IPS-18a (cell line): Measurements from ENCODE around the gene CLASP2.
"Not testable (repeated sequence)": the region's sequence is repeated elsewhere in the genome, so short reads cannot be mapped to it uniquely, and the experiment has no call there.

ENCODE experiments used
- H3K27ac ChIP-seq: one replicate; pipeline ENCODE4 v1.5.1; 2013; ENCODE audit warnings: low read length
- H3K27me3 ChIP-seq: one replicate; pipeline ENCODE4 v1.6.1; 2013; ENCODE audit warnings: mild to moderate bottlenecking, low read length; ENCODE audit not compliant: control insufficient read depth, insufficient read depth
- H3K36me3 ChIP-seq: one replicate; pipeline ENCODE4 v1.6.1; 2013; ENCODE audit warnings: low read depth, low read length; ENCODE audit not compliant: control insufficient read depth
- H3K4me1 ChIP-seq: one replicate; pipeline ENCODE4 v1.6.1; 2013; ENCODE audit warnings: low read depth, low read length; ENCODE audit not compliant: control insufficient read depth
- H3K4me3 ChIP-seq: one replicate; pipeline ENCODE4 v1.5.1; 2013; ENCODE audit warnings: low read length
- H3K9ac ChIP-seq: one replicate; pipeline ENCODE4 v1.6.1; 2013; ENCODE audit warnings: mild to moderate bottlenecking, low read length, moderate library complexity
- H3K9me3 ChIP-seq: one replicate; pipeline ENCODE4 v1.6.1; 2013; ENCODE audit warnings: low read depth, low read length; ENCODE audit not compliant: control insufficient read depth

Gene CLASP2

GRCh38 chr3:33490641-33491241 lies 227.3 kb downstream of the CLASP2 start:
- no peaks in the 10 kb centered on the region for H3K36me3 ChIP-seq
- H3K4me3 ChIP-seq = no peak overlapping the region
- no peaks in the 10 kb centered on the region for H3K4me1 ChIP-seq
- no peak overlapping the region for H3K27ac ChIP-seq
- H3K9ac ChIP-seq = no peak overlapping the region
- no peaks in the 10 kb centered on the region for H3K9me3 ChIP-seq
- no peaks in the 10 kb centered on the region for H3K27me3 ChIP-seq

DNA sequence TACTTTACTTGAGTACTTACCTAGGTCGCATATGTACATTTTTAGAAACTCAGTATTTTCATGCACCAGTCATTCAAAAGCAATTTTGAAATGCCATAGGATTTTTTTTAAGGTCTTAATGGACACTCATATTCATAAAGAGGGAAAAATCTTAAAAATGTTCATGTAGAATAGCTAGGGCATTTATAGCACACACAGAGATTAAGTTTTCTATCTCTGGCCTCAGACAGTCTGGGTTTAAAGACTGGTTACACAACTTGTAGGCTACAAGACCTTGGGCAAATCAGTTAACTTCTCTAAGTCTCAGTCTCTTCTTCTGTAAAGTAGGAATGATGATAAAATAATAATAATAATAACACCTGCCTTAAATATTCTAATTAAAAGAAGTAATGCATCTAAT lies 229.4 kb downstream of the CLASP2 start:
- no peaks in the 10 kb centered on the region for H3K27me3 ChIP-seq
- H3K9ac ChIP-seq = no peak overlapping the region
- H3K4me3 ChIP-seq = no peak overlapping the region
- no peaks in the 10 kb centered on the region for H3K36me3 ChIP-seq
- no peak overlapping the region for H3K27ac ChIP-seq
- no peaks in the 10 kb centered on the region for H3K9me3 ChIP-seq
- no peaks in the 10 kb centered on the region for H3K4me1 ChIP-seq

- Histone ChIP-seq H3K9me3 (no peaks in the 10 kb centered on the region), H3K27me3 (no peaks in the 10 kb centered on the region), H3K27ac (no peak overlapping the region), H3K36me3 (no peaks in the 10 kb centered on the region), H3K4me1 (no peaks in the 10 kb centered on the region), H3K9ac (no peak overlapping the region), H3K4me3 (no peak overlapping the region)
Measured at GRCh38 chr3:33488246-33488645, 229.8 kb downstream of the CLASP2 start.

DNA sequence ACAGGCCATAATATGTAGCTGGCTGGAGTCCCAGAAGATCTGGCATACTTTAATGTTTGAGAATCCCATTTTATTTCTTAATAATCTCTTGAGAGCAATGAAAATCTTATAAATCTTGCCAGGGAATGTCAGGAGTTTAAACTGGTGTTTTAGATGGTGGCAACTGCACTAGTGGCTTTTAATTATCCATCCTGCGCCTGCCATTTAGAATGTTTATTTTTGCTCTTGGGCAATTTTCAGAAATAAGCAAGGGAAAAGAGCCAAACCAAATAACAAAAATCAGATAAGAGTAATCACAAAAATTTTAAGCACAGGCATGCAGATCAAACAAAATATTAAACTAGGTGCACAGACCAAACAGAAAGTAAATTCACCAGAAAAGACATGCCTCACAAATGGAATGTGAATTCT lies 235.9 kb downstream of the CLASP2 start:
- Histone ChIP-seq H3K36me3 (no peaks in the 10 kb centered on the region), H3K4me1 (no peaks in the 10 kb centered on the region), H3K4me3 (no peak overlapping the region), H3K27ac (no peak overlapping the region), H3K27me3 (no peaks in the 10 kb centered on the region), H3K9ac (no peak overlapping the region), H3K9me3 (peaks cover 12% of the 10 kb centered on the region)

GRCh38 chr3:33474896-33475295 lies 243.2 kb downstream of the CLASP2 start:
- Histone ChIP-seq H3K4me3 (no peak overlapping the region), H3K36me3 (no peaks in the 10 kb centered on the region), H3K9ac (no peak overlapping the region), H3K9me3 (peaks cover 5% of the 10 kb centered on the region), H3K27ac (no peak overlapping the region), H3K27me3 (no peaks in the 10 kb centered on the region), H3K4me1 (no peaks in the 10 kb centered on the region)

- no peaks in the 10 kb centered on the region for H3K36me3 ChIP-seq
- no peak overlapping the region for H3K4me3 ChIP-seq
- H3K27ac ChIP-seq = no peak overlapping the region
- H3K9me3 ChIP-seq = no peaks in the 10 kb centered on the region
- H3K4me1 ChIP-seq = no peaks in the 10 kb centered on the region
- no peak overlapping the region for H3K9ac ChIP-seq
- H3K27me3 ChIP-seq = no peaks in the 10 kb centered on the region
Measured at GRCh38 chr3:33473813-33474212, 244.2 kb downstream of the CLASP2 start.

GRCh38 chr3:33467786-33468185 lies 250.3 kb downstream of the CLASP2 start:
- Histone ChIP-seq H3K27ac (no peak overlapping the region), H3K4me1 (no peaks in the 10 kb centered on the region)

GRCh38 chr3:33461097-33461496 lies 257.0 kb downstream of the CLASP2 start:
- no peaks in the 10 kb centered on the region for H3K27me3 ChIP-seq
- no peak overlapping the region for H3K9ac ChIP-seq
- no peaks in the 10 kb centered on the region for H3K4me1 ChIP-seq
- no peak overlapping the region for H3K27ac ChIP-seq
- no peaks in the 10 kb centered on the region for H3K36me3 ChIP-seq
- H3K9me3 ChIP-seq = peaks cover 12% of the 10 kb centered on the region
- H3K4me3 ChIP-seq = no peak overlapping the region

More at GRCh38 chr3:33467786-33468185, 250.3 kb downstream of the CLASP2 start:
- H3K9me3 ChIP-seq = peaks cover 8% of the 10 kb centered on the region
- H3K27me3 ChIP-seq = no peaks in the 10 kb centered on the region
- no peaks in the 10 kb centered on the region for H3K36me3 ChIP-seq
- no peak overlapping the region for H3K4me3 ChIP-seq
- no peak overlapping the region for H3K9ac ChIP-seq

DNA sequence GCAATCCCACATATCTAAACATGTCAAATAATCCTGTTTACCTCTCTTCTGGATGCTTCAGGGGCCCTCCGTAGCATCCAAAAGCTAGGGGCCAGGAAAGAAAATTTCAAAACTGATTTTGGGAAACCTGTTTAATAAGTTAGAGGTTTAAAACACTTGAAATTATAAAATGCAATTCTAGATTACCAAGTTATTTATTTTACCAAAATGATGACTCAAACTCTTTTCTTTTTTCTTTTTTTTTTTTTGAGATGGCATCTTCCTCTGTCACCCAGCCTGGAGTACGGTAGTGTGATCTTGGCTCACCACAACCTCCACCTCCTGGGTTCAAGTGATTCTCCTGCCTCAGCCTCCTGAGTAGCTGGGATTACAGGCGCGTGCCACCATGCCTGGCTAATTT lies 258.5 kb downstream of the CLASP2 start:
- not testable (repeated sequence) for H3K27ac ChIP-seq

DNA sequence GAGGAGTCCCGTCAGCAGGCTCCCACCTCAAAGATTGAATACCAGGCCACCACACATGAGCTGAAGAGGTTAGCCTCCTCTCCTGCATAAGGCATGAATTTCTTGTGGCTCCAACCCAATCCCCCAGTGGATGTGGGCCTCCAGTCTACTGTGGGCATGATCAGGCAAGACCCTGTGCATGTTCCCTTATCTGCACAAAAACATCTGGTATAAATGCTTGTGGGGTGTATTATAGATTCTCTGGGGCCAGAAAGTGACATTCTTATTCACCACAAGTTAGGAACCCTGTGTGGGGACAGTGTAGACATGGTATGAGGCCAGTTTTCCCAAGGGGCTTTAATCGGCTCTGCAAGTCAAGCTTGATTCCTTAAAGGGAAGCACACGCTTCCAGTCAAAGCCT lies 259.6 kb downstream of the CLASP2 start:
- Histone ChIP-seq H3K27ac (no peak overlapping the region), H3K36me3 (no peaks in the 10 kb centered on the region), H3K9ac (no peak overlapping the region), H3K4me3 (no peak overlapping the region), H3K27me3 (no peaks in the 10 kb centered on the region), H3K4me1 (no peaks in the 10 kb centered on the region), H3K9me3 (peaks cover 12% of the 10 kb centered on the region)

More for the DNA sequence above, 258.5 kb downstream of the CLASP2 start:
- not testable (repeated sequence) for H3K4me3 ChIP-seq, H3K9ac ChIP-seq, H3K36me3 ChIP-seq, H3K4me1 ChIP-seq, H3K27me3 ChIP-seq
- H3K9me3 ChIP-seq = peaks cover 12% of the 10 kb centered on the region

DNA sequence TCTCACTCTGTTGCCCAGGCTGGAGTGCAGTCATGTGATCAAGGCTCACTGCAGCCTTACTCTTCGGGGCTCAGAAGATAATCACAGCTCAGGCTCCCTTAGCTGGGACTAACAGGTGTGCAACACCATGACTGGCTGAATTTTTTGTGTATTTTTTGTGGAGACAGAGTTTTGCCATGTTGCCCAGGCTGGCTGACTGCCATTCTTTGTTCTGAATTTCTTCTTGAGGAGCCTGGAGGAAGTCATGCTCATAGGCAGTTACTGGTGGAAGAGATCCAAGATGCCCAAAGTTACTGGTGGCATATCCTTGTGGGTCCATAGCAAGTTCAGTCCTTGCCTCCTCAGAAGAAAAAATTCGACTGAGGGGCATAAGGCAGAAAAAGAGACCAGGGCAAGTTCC lies 261.3 kb downstream of the CLASP2 start:
- Histone ChIP-seq H3K27ac (no peak overlapping the region), H3K4me1 (no peaks in the 10 kb centered on the region), H3K36me3 (peaks cover 4% of the 10 kb centered on the region), H3K9me3 (peaks cover 12% of the 10 kb centered on the region), H3K27me3 (no peaks in the 10 kb centered on the region), H3K4me3 (no peak overlapping the region), H3K9ac (no peak overlapping the region)

GRCh38 chr3:33453331-33453761 lies 264.7 kb downstream of the CLASP2 start:
- peaks cover 4% of the 10 kb centered on the region for H3K9me3 ChIP-seq
- H3K4me1 ChIP-seq = no peaks in the 10 kb centered on the region
- H3K27ac ChIP-seq = no peak overlapping the region
- H3K4me3 ChIP-seq = no peak overlapping the region
- no peaks in the 10 kb centered on the region for H3K27me3 ChIP-seq
- no peak overlapping the region for H3K9ac ChIP-seq
- H3K36me3 ChIP-seq = peaks cover 4% of the 10 kb centered on the region
